Suprapubic skin (tissue), 4 donors: ENCODE measurements around the gene ADAP1. TPM values are rescaled to one million over a fixed set of nuclear protein-coding genes. Genes with fewer than 3 reads are reported as not detected.

Experiments
- DNase-seq, 2 donors: peaks; one replicate each; pipeline ENCODE4 v3.0.0-alpha.2; 2019; ENCODE audit warnings: low spot score in 2 of 2
- H3K27ac ChIP-seq: fragments of 200-600 bp; sonication (generic); one replicate; pipeline ENCODE4 v1.5.1; 2019
- H3K27me3 ChIP-seq: fragments of 200-600 bp; sonication (generic); one replicate; pipeline ENCODE4 v1.5.1; 2019
- H3K36me3 ChIP-seq: fragments of 200-600 bp; sonication (generic); one replicate; pipeline ENCODE4 v1.5.1; 2019
- H3K4me1 ChIP-seq: fragments of 200-600 bp; sonication (generic); one replicate; pipeline ENCODE4 v1.5.1; 2019
- H3K4me3 ChIP-seq: fragments of 200-600 bp; sonication (generic); one replicate; pipeline ENCODE4 v1.5.1; 2019; ENCODE audit warnings: mild to moderate bottlenecking
- H3K9me3 ChIP-seq: fragments of 200-600 bp; sonication (generic); one replicate; pipeline ENCODE4 v1.5.1; 2019
- CTCF ChIP-seq, 2 donors: fragments of 200-600 bp in 1 of 2; fragments of 450-650 bp in 1 of 2; sonication (generic) in 1 of 2; IDR thresholded peaks; one replicate each; pipeline ENCODE4 v1.5.1; 2016 to 2019; ENCODE audit warnings: antibody characterized with exemption in 2 of 2, mild to moderate bottlenecking in 1 of 2, moderate library complexity in 1 of 2
- EP300 ChIP-seq: sonication (generic); formaldehyde crosslinking; IDR thresholded peaks from one replicate; pipeline ENCODE4 v1.6.1; 2017; ENCODE audit warnings: antibody characterized with exemption
- POLR2A ChIP-seq, 2 donors: fragments of 450-650 bp; IDR thresholded peaks; one replicate each; pipeline ENCODE4 v1.6.1; 2017; ENCODE audit warnings: antibody characterized with exemption in 2 of 2, mild to moderate bottlenecking in 2 of 2, moderate library complexity in 2 of 2
- POLR2AphosphoS5 ChIP-seq, 3 donors: sonication (generic); formaldehyde crosslinking; IDR thresholded peaks; one replicate each; pipeline ENCODE4 v1.6.1; 2017; ENCODE audit warnings: antibody characterized with exemption in 3 of 3
- WGBS: methylation state at CpG from one replicate; pipeline ENCODE4 v1.1.5; 2018; 5-methylcytosine and 5-hydroxymethylcytosine counted together
- total RNA-seq, 4 donors: library from RNA; depleted of rRNA; stranded (reverse); fragments of >200 nt; gene quantifications; one replicate each; pipeline ENCODE4 v1.1.0, GENCODE V29; 2016

Gene ADAP1
- total RNA-seq, 4 donors from 2014 or later, result 4.1 to 9.1 (median 6.3) TPM

GRCh38 chr7:898460-898854 is 56.0 kb downstream of the ADAP1 start:
- Histone ChIP-seq H3K27me3 (no peaks in the 10 kb centered on the region), H3K36me3 (peaks cover 50% of the 10 kb centered on the region), H3K27ac (no peak overlapping the region), H3K4me3 (no peak overlapping the region), H3K9me3 (no peaks in the 10 kb centered on the region), H3K4me1 (peaks cover 11% of the 10 kb centered on the region)
- WGBS, result 74% methylated on average over 7 of the region's 18 CpGs
- DNase-seq, result no peak
- TF ChIP-seq EP300 (no peak), POLR2AphosphoS5 (IDR thresholded peaks at IDR 0.05) (no peak), POLR2A (IDR thresholded peaks at IDR 0.05) (no peak), CTCF (IDR thresholded peaks at IDR 0.05) (no peak)

DNA sequence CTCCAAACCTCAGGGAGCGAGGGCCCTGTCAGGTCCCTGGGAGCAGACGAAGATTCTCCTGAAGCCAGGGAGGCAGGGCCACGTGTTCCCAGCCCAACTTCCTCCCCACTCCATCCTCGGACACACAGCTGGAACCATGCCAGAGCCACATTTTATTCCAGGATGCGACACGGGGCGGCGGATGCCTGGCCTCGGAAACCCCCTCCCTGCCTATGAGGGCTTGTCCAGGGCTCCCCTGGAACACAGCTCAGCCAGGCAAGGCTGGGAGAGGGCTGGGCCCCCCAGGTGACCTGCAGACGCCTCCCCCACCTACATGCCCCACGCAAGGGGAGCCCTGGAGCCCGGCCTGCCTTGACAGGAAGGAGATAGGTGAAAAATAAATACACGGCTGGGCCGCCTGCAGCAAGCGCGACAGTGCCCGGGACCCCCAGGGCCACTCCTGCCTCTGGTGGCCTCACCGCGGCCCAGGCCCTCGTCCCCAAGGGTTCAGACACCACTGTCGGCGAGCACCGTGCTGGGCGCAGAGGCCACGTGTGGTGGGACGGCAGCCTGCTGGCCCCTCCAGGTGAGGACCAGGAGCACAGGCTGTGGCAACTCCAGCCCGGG is 56.6 kb downstream of the ADAP1 start:
- H3K4me1 ChIP-seq, result peaks cover 11% of the 10 kb centered on the region
- 80% methylated on average over 2 of the region's 27 CpGs for WGBS
- no peak for DNase-seq
- H3K27me3 ChIP-seq, result no peaks in the 10 kb centered on the region
- H3K9me3 ChIP-seq, result no peaks in the 10 kb centered on the region
- peaks cover 55% of the 10 kb centered on the region for H3K36me3 ChIP-seq
- H3K4me3 ChIP-seq, result no peak overlapping the region
- no peak for TF ChIP-seq POLR2A (IDR thresholded peaks at IDR 0.05)
- no peak for TF ChIP-seq CTCF (IDR thresholded peaks at IDR 0.05)
- no peak for TF ChIP-seq EP300
- TF ChIP-seq POLR2AphosphoS5 (IDR thresholded peaks at IDR 0.05), result no peak
- H3K27ac ChIP-seq, result no peak overlapping the region

- WGBS, result 100% methylated on average over 3 of the region's 14 CpGs
- Histone ChIP-seq H3K4me1 (peaks cover 11% of the 10 kb centered on the region), H3K36me3 (peaks cover 60% of the 10 kb centered on the region), H3K27ac (no peak overlapping the region), H3K27me3 (no peaks in the 10 kb centered on the region), H3K9me3 (no peaks in the 10 kb centered on the region), H3K4me3 (no peak overlapping the region)
- DNase-seq, result no peak
- no peak for TF ChIP-seq CTCF (IDR thresholded peaks at IDR 0.05)
- no peak for TF ChIP-seq POLR2AphosphoS5 (IDR thresholded peaks at IDR 0.05)
- no peak for TF ChIP-seq POLR2A (IDR thresholded peaks at IDR 0.05)
- TF ChIP-seq EP300, result no peak
These were observed 57.4 kb downstream of the ADAP1 start for GRCh38 chr7:897086-897485.

DNA sequence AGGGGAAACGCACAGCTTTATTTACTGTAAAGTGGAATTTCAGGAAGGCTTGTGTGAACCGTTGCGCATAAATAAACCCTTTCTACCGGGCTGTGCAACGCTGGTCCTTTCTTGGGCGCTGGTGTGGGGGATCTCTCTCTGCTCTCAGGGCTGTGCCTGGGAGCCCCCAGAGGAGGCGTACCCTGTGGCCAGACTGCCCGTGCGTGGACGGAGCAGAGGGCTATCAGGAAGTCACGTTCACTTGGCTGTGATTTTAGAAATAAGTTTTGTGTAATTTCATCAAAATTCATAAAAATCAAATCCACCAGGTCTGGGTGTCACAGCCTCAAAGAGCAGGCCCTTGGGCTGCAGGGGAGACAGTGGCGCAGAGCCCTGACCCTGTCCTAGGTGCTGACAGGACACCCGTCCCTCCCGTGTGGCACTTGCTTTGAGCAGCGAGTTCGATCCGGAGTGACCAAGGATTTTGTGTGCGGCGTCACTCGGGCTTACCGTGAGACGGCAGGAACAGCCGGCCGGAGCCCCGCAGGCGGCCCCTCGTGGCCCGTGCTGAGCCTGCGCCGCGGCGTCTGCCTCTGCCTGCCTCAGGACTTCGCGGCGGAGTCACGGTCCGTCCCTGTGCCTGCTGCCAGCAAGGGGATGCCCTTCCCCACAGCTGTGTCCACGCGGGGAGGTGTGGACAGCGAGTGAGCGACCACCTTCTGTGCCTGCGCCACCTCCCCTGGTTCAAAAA is 58.0 kb downstream of the ADAP1 start:
- peaks cover 65% of the 10 kb centered on the region for H3K36me3 ChIP-seq
- H3K27me3 ChIP-seq, result no peaks in the 10 kb centered on the region
- WGBS, result 92% methylated on average over 33 of the region's 42 CpGs
- H3K4me1 ChIP-seq, result peaks cover 8% of the 10 kb centered on the region
- no peak overlapping the region for H3K4me3 ChIP-seq
- no peak overlapping the region for H3K27ac ChIP-seq
- no peaks in the 10 kb centered on the region for H3K9me3 ChIP-seq
- DNase-seq, result no peak
- no peak for TF ChIP-seq CTCF (IDR thresholded peaks at IDR 0.05)
- no peak for TF ChIP-seq POLR2A (IDR thresholded peaks at IDR 0.05)
- TF ChIP-seq POLR2AphosphoS5 (IDR thresholded peaks at IDR 0.05), result no peak
- no peak for TF ChIP-seq EP300

DNA sequence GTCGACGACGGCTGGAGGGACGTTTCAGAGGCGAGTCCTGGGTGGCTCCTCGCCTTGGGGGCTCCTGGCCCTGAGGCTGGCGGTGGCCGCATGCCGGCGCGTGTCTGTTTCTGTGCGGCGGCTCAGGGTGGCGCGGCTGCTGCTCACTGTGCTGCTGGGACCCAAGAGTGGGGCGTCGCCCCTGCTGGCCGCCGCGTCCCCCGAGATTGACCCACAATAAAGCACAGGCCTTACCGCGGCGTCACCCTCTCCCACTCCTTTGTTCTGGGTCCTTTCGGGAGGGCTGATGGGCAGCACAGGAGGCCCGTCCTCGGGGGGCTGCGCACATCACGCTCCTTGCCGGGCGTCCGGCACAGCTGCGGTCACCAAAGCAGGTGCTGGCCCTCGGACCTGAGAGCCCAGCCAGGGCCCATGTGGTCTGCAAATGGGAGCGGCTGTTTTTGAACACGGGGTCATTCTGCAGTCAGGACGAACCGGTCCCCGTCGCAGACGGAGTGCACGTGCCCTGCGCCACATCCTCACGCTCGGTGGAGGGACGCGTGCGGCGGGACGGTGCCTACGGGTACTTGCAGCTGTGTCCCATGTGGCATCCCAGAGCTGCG is 58.9 kb downstream of the ADAP1 start:
- no peak for DNase-seq
- H3K4me1 ChIP-seq, result no peaks in the 10 kb centered on the region
- WGBS, result 90% methylated on average over 29 of the region's 52 CpGs

More for the DNA sequence above, 58.9 kb downstream of the ADAP1 start:
- peaks cover 75% of the 10 kb centered on the region for H3K36me3 ChIP-seq
- no peak overlapping the region for H3K4me3 ChIP-seq
- no peak for TF ChIP-seq POLR2A (IDR thresholded peaks at IDR 0.05)
- TF ChIP-seq CTCF (IDR thresholded peaks at IDR 0.05), result no peak
- TF ChIP-seq POLR2AphosphoS5 (IDR thresholded peaks at IDR 0.05), result no peak
- TF ChIP-seq EP300, result no peak
- H3K27ac ChIP-seq, result no peak overlapping the region
- H3K27me3 ChIP-seq, result no peaks in the 10 kb centered on the region
- H3K9me3 ChIP-seq, result no peaks in the 10 kb centered on the region
